Mesangial cell (primary cell): Measurements from ENCODE around the gene TTC5. TPM values are rescaled to one million over a fixed set of nuclear protein-coding genes. Genes with fewer than 3 reads are reported as not detected.

Experiments used
- total RNA-seq: library from RNA; depleted of rRNA; stranded (reverse); fragments of >200 nt; gene quantifications from 2 replicates; pipeline ENCODE4 v1.2.3, GENCODE V29; 2015

Gene TTC5
- 10.4 and 11.2 TPM in 2 replicates for total RNA-seq

GRCh38 chr14:20305265-20306078 is at the start of gene TTC5:
Gene TTC5 (minus strand): TSS chr14:20305951. CDS start chr14:20305937, 14 bp downstream.

GRCh38 chr14:20343092-20343861 is 37.5 kb upstream of the TTC5 start, which contains the start of gene PARP2:
Gene PARP2 (plus strand): TSS chr14:20343635. CDS start chr14:20343642, 7 bp downstream.

GRCh38 chr14:20332788-20333493 is 27.2 kb upstream of the TTC5 start, which contains the start of gene CCNB1IP1:
Gene CCNB1IP1 (minus strand): TSS chr14:20333279. CDS start chr14:20316523, 16,756 bp downstream.

Other genes starting within 250 kb of the TTC5 start
- gene OR4L1, start 245.9 kb downstream of the TTC5 start, total RNA-seq: not detected in 2 replicates
- not detected in 2 replicates for gene OR4K17, start 195.2 kb downstream of the TTC5 start, total RNA-seq
- gene OR4N5, start 167.1 kb downstream of the TTC5 start, total RNA-seq: not detected in 2 replicates
- gene OR11G2, start 115.1 kb downstream of the TTC5 start, total RNA-seq: not detected in 2 replicates
- gene OR11H6, start 82.2 kb downstream of the TTC5 start, total RNA-seq: not detected in 2 replicates
- not detected in 2 replicates for gene OR11H7, start 77.0 kb downstream of the TTC5 start, total RNA-seq
- not detected in 2 replicates for gene OR11H4, start 66.7 kb downstream of the TTC5 start, total RNA-seq
- 39.8 and 56.3 TPM in 2 replicates for gene CCNB1IP1, start 27.3 kb upstream of the TTC5 start, total RNA-seq
- 6.2 and 19.1 TPM in 2 replicates for gene PARP2, start 37.7 kb upstream of the TTC5 start, total RNA-seq
- gene TEP1, start 107.5 kb upstream of the TTC5 start, total RNA-seq: 10.6 and 15.5 TPM in 2 replicates
- gene KLHL33, start 130.2 kb upstream of the TTC5 start, total RNA-seq: 0.25 TPM in 1 of 2 replicates, not detected in the other
- gene OSGEP, start 148.9 kb upstream of the TTC5 start, total RNA-seq: 33.0 and 62.1 TPM in 2 replicates
- 186 and 208 TPM in 2 replicates for gene APEX1, start 149.3 kb upstream of the TTC5 start, total RNA-seq
- gene PIP4P1, start 155.5 kb upstream of the TTC5 start, total RNA-seq: 18.9 and 20.2 TPM in 2 replicates
- gene PNP, start 163.5 kb upstream of the TTC5 start, total RNA-seq: 32.2 and 90.8 TPM in 2 replicates
- not detected in 2 replicates for gene RNASE10, start 199.6 kb upstream of the TTC5 start, total RNA-seq